Measurements from ENCODE around the gene FARS2. TPM values are rescaled to one million over a fixed set of nuclear protein-coding genes. Genes with fewer than 3 reads are reported as not detected.

Gene FARS2
- total RNA-seq, 6 donors from 2014 or later, result 16.4 to 34.6 (median 19.9) TPM

GRCh38 chr6:5667737-5668136 is 406.4 kb downstream of the FARS2 start:
- 59 to 60% methylated on average over 5 of the region's 5 CpGs for WGBS, 2 donors
- DNase-seq (no peak), ATAC-seq (ENCODE audit: low FRiP score in 2 of 2) (no peak)
- Histone ChIP-seq H3K4me3 (no peak overlapping the region), H3K4me1 (peaks cover 0 to 6% (median 4%) of the 10 kb centered on the region in 4 donors), H3K9me3 (no peaks in the 10 kb centered on the region), H3K36me3 (no peaks in the 10 kb centered on the region), H3K27me3 (no peaks in the 10 kb centered on the region), H3K27ac (no peak overlapping the region)
- TF ChIP-seq POLR2A (IDR thresholded peaks at IDR 0.05) (no peak), EP300 (IDR thresholded peaks at IDR 0.05) (no peak)
- TF ChIP-seq, protein P1, sequence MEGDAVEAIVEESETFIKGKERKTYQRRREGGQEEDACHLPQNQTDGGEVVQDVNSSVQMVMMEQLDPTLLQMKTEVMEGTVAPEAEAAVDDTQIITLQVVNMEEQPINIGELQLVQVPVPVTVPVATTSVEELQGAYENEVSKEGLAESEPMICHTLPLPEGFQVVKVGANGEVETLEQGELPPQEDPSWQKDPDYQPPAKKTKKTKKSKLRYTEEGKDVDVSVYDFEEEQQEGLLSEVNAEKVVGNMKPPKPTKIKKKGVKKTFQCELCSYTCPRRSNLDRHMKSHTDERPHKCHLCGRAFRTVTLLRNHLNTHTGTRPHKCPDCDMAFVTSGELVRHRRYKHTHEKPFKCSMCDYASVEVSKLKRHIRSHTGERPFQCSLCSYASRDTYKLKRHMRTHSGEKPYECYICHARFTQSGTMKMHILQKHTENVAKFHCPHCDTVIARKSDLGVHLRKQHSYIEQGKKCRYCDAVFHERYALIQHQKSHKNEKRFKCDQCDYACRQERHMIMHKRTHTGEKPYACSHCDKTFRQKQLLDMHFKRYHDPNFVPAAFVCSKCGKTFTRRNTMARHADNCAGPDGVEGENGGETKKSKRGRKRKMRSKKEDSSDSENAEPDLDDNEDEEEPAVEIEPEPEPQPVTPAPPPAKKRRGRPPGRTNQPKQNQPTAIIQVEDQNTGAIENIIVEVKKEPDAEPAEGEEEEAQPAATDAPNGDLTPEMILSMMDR (IDR thresholded peaks at IDR 0.05), result no peak

- WGBS, 2 donors, result 85 to 100% methylated on average over 2 of the region's 2 CpGs
- TF ChIP-seq, protein P1 (IDR thresholded peaks at IDR 0.05), result no peak
- no peak for TF ChIP-seq POLR2AphosphoS5 (IDR thresholded peaks at IDR 0.05)
- TF ChIP-seq EP300 (IDR thresholded peaks at IDR 0.05), result no peak
- TF ChIP-seq POLR2A (IDR thresholded peaks at IDR 0.05), result no peak
- peaks cover 5 to 18% (median 11%) of the 10 kb centered on the region in 4 donors for H3K4me1 ChIP-seq
- no peak for ATAC-seq (ENCODE audit: low FRiP score in 2 of 2)
- no peaks in the 10 kb centered on the region for H3K36me3 ChIP-seq
- H3K27me3 ChIP-seq, result no peaks in the 10 kb centered on the region
- H3K9me3 ChIP-seq, result no peaks in the 10 kb centered on the region
- DNase-seq, result no peak
- no peak overlapping the region for H3K4me3 ChIP-seq
- no peak overlapping the region for H3K27ac ChIP-seq
These were observed 409.1 kb downstream of the FARS2 start for GRCh38 chr6:5670381-5670780.

DNA sequence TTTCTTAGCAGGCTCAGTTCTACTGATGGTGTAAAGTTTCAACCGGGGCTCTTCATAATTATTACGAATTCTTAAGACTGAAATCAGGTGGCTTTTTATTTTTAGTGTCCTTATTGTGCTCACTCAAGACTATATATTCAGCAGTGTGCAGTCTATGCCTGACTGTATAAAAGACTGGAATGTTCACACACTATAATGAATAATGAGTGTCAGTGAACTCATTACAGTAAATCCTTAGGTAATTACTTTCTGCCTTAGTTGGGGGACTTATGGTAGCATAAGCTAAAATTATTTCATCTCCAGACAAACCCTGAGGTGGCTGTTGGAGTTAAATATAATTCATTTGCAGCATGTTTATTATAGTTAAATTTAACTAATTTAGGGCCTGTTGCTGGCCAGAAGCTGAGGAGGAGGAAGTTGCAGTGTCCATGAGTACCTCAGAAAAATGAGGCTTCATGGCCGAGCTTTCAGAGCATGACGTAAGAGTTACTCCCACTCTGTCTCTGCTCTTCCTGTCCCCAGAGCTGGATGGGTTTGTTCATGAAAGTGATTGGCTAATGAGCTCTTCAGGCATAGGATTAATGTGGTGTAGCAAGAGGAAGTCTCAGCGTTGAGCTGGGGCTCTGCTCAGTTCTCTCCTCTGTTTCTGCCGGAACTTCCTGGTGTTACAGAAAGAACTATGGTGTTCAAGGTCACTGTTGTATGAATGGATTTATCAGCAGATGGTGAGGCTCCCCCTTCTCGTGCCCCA is 409.7 kb downstream of the FARS2 start:
- TF ChIP-seq, protein P1 (IDR thresholded peaks at IDR 0.05), result no peak
- TF ChIP-seq EP300 (IDR thresholded peaks at IDR 0.05) (no peak), POLR2A (IDR thresholded peaks at IDR 0.05) (no peak), POLR2AphosphoS5 (IDR thresholded peaks at IDR 0.05) (no peak)
- Histone ChIP-seq H3K4me1 (peaks cover 5 to 18% (median 11%) of the 10 kb centered on the region in 4 donors), H3K27me3 (no peaks in the 10 kb centered on the region), H3K4me3 (no peak overlapping the region), H3K9me3 (no peaks in the 10 kb centered on the region), H3K36me3 (no peaks in the 10 kb centered on the region), H3K27ac (peak overlapping the region in 2 of 4 donors; percentile 4 to 8)
- 50 to 51% methylated on average over 7 of the region's 7 CpGs for WGBS, 2 donors
- ATAC-seq (ENCODE audit: low FRiP score in 2 of 2), result peak; percentile 60 to 80
- peak in 1 of 2 donors; percentile 41 for DNase-seq

GRCh38 chr6:5671601-5672559 is 410.6 kb downstream of the FARS2 start:
- Histone ChIP-seq H3K4me1 (peaks cover 5 to 18% (median 14%) of the 10 kb centered on the region in 4 donors), H3K36me3 (no peaks in the 10 kb centered on the region), H3K27ac (peak overlapping the region in 2 of 4 donors; percentile 4 to 8), H3K27me3 (no peaks in the 10 kb centered on the region), H3K9me3 (no peaks in the 10 kb centered on the region), H3K4me3 (no peak overlapping the region)
- TF ChIP-seq, protein P1 (IDR thresholded peaks at IDR 0.05), result no peak
- TF ChIP-seq POLR2AphosphoS5 (IDR thresholded peaks at IDR 0.05), result no peak
- TF ChIP-seq EP300 (IDR thresholded peaks at IDR 0.05), result no peak
- no peak for TF ChIP-seq POLR2A (IDR thresholded peaks at IDR 0.05)
- DNase-seq (peak in 1 of 2 donors; percentile 24), ATAC-seq (ENCODE audit: low FRiP score in 2 of 2) (peak in 1 of 2 donors; percentile 56)
- WGBS, 2 donors, result 83 to 92% methylated on average over 22 of the region's 22 CpGs
